Erythroblast (primary cell): ENCODE data around the gene DNAH14.

Experiments
- GATA1 ChIP-seq: IDR thresholded peaks from 2 replicates; pipeline ENCODE4 v1.6.1; 2011; ENCODE audit warnings: low read depth, mild to moderate bottlenecking, control low read depth, low read length, moderate library complexity
- POLR2A ChIP-seq: IDR thresholded peaks from 2 replicates; pipeline ENCODE4 v1.6.1; 2011; ENCODE audit warnings: mild to moderate bottlenecking, low read length

GRCh38 chr1:224894915-224895314, 34.6 kb upstream of the DNAH14 start:
- TF ChIP-seq POLR2A (no peak), GATA1 (no peak)
